Immature natural killer cell (primary cell): ENCODE measurements around the gene DNAJC18. TPM values are rescaled to one million over a fixed set of nuclear protein-coding genes. Genes with fewer than 3 reads are reported as not detected.

Source experiments
- DNase-seq, 3 donors: peaks; one replicate each; pipeline ENCODE4 v3.0.0; 2022; ENCODE audit warnings: mixed read lengths in 1 of 3
- H3K27ac Mint-ChIP-seq, 6 donors: one replicate each; pipeline ENCODE4 v1.8.0; 2020; ENCODE audit warnings: mixed read lengths in 6 of 6, mild to moderate bottlenecking in 5 of 6, inconsistent platforms in 4 of 6, moderate library complexity in 3 of 6
- H3K27me3 Mint-ChIP-seq, 3 donors: one replicate each; pipeline ENCODE4 v1.8.0; 2020 to 2021; ENCODE audit warnings: low read depth in 3 of 3, mild to moderate bottlenecking in 3 of 3, mixed read lengths in 3 of 3, moderate library complexity in 3 of 3, inconsistent platforms in 1 of 3
- H3K36me3 Mint-ChIP-seq, 3 donors: one replicate each; pipeline ENCODE4 v1.8.0; 2020; ENCODE audit warnings: mixed read lengths in 3 of 3, inconsistent platforms in 2 of 3, mild to moderate bottlenecking in 2 of 3
- H3K4me1 Mint-ChIP-seq, 2 donors: one replicate each; pipeline ENCODE4 v1.8.0; 2020; ENCODE audit warnings: inconsistent platforms in 2 of 2, mild to moderate bottlenecking in 2 of 2, mixed read lengths in 2 of 2, moderate library complexity in 1 of 2
- H3K4me3 Mint-ChIP-seq, 5 donors: one replicate each; pipeline ENCODE4 v1.8.0; 2020; ENCODE audit warnings: mild to moderate bottlenecking in 5 of 5, mixed read lengths in 5 of 5, inconsistent platforms in 3 of 5, moderate library complexity in 3 of 5
- H3K9me3 Mint-ChIP-seq, 6 donors: one replicate each; pipeline ENCODE4 v1.8.0; 2020; ENCODE audit warnings: mild to moderate bottlenecking in 6 of 6, mixed read lengths in 6 of 6, inconsistent platforms in 4 of 6, moderate library complexity in 3 of 6
- polyA plus RNA-seq, 3 donors: library from polyadenylated mRNA; unstranded; fragments of 300-500 nt; fragmentation: Illumina TruSeq; gene quantifications; one replicate each; pipeline ENCODE4 v1.2.3, GENCODE V29; 2021

Gene DNAJC18
- polyA plus RNA-seq, 3 donors from 2014 or later, result 3.7 to 4.3 TPM; not detected in 1

DNA sequence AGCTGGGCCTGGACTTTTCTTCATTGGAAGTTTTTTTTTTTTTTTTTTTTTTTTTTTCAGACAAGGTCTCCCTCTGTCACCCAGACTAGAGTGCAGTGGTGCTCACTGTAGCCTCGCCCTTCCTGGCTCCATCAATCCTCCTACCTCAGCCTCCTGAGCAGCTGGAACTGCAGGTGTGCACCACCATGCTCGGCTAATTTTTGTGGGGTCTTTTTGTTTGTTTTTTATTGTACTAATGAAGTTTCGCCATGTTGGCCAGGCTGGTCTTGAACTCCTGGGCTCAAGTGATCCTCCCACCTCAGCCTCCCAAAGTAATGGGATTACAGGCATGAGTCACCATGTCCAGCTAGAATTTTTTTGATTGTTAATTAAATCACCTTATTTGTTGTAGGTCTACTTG, 3.6 kb downstream of the DNAJC18 start:
- Mint-ChIP-seq H3K4me1 (peaks cover 18 to 21% of the 10 kb centered on the region in 2 donors), H3K27ac (no peak overlapping the region), H3K4me3 (no peak overlapping the region), H3K9me3 (no peaks in the 10 kb centered on the region), H3K27me3 (peaks cover 0 to 4% (median 0%) of the 10 kb centered on the region in 3 donors), H3K36me3 (peaks cover 0 to 5% (median 4%) of the 10 kb centered on the region in 3 donors)
- no peak for DNase-seq

DNA sequence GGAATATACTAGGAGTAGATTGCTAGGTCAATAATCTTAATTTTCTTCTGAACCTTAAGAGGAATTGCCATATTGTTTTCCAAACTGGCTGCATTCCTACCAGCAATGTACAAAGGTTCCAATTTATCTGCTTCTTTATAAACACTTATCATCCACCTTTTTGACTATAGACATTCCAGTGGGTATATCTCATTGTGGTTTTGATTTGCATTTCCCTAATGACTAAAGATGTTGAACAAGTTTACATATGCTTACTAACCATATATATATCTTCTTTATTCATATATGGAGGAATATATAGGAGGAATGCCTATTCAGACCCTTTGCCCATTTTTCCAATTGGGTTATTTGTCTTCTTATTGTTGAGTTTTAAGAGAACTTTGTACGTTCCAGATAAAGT, 7.6 kb downstream of the DNAJC18 start:
- no peak for DNase-seq
- H3K4me3 Mint-ChIP-seq, result no peak overlapping the region
- no peaks in the 10 kb centered on the region for H3K9me3 Mint-ChIP-seq
- peaks cover 0 to 19% (median 16%) of the 10 kb centered on the region in 3 donors for H3K36me3 Mint-ChIP-seq
- no peaks in the 10 kb centered on the region for H3K27me3 Mint-ChIP-seq
- no peaks in the 10 kb centered on the region for H3K4me1 Mint-ChIP-seq
- no peak overlapping the region for H3K27ac Mint-ChIP-seq

DNA sequence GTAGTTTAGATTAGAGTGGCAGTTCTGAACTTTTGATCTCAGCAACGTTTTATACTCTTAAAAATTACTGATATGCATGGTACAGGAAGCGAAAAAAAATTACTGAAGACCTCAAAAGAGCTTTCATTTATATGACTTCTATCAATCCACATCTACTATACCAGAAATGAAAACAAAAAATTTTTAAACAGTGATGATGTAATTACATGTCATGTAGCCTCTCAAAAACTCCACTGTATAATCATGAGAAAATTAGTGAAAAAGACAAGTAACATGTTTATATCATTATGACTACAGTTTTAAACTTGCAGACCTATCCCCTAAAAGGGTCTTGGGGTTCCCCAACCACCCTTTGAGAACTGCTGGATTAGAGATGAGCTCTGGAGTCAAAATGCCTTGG, 9.3 kb downstream of the DNAJC18 start:
- no peaks in the 10 kb centered on the region for H3K4me1 Mint-ChIP-seq
- DNase-seq, result no peak
- peaks cover 6 to 26% (median 19%) of the 10 kb centered on the region in 3 donors for H3K36me3 Mint-ChIP-seq
- H3K9me3 Mint-ChIP-seq, result no peaks in the 10 kb centered on the region
- H3K27me3 Mint-ChIP-seq, result no peaks in the 10 kb centered on the region
- H3K4me3 Mint-ChIP-seq, result no peak overlapping the region
- no peak overlapping the region for H3K27ac Mint-ChIP-seq

DNA sequence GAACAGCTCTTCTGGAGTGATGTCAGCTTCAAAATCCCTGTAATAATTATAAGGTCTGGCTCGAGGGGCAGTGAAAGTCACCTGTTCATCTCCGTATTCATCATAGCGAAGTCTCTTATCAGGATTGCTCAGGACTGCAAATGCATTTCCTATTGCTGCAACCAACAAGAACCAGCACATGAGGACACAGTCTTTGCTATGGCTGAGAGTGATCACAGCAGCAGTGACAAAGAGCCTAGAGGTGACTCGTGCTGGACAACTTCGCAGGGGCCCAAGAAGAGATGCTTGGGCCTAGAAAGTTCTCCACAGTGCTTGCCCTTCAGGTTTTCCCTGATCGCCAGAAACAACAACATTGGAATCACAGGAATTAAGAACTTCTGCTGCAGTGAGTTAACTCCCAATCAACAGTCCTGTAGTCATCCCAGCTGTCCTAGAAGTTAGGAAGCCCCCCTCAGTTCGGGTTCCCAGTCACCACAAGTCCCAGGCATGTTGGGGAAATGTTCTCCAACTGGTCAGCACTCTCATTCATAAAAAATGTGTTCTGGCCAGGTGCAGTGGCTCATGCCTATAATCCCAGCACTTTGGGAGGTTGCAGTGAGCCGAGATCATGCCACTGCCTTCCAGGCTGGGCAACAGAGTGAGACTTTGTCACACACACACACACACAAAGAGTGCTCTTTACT, 13.0 kb downstream of the DNAJC18 start:
- Mint-ChIP-seq H3K27me3 (no peaks in the 10 kb centered on the region), H3K9me3 (no peaks in the 10 kb centered on the region), H3K36me3 (peaks cover 12 to 40% (median 31%) of the 10 kb centered on the region in 3 donors), H3K27ac (no peak overlapping the region), H3K4me3 (no peak overlapping the region), H3K4me1 (peaks cover 4 to 7% of the 10 kb centered on the region in 2 donors)
- no peak for DNase-seq

DNA sequence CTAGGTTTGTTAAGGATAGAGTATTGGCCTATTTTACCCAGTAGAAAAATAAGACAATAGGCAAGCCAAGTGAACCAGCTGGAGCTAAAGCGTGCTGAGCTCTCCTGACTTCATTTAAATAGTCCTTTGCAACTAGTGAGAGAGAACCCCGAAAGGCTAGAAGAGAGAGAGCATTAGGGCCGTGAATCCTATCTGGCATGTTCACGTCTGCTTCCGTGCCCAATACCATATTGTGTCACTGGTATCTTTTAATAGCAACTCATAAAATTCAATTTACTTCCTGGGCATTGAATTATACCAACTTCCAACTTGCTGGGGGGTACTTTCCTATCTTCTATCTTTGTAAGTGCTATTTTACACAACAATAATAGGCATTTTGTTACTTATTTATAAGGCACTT, 13.8 kb downstream of the DNAJC18 start:
- no peak overlapping the region for H3K4me3 Mint-ChIP-seq
- no peak for DNase-seq
- H3K27ac Mint-ChIP-seq, result no peak overlapping the region
- peaks cover 4 to 7% of the 10 kb centered on the region in 2 donors for H3K4me1 Mint-ChIP-seq
- peaks cover 12 to 40% (median 27%) of the 10 kb centered on the region in 3 donors for H3K36me3 Mint-ChIP-seq
- no peaks in the 10 kb centered on the region for H3K27me3 Mint-ChIP-seq
- no peaks in the 10 kb centered on the region for H3K9me3 Mint-ChIP-seq

DNA sequence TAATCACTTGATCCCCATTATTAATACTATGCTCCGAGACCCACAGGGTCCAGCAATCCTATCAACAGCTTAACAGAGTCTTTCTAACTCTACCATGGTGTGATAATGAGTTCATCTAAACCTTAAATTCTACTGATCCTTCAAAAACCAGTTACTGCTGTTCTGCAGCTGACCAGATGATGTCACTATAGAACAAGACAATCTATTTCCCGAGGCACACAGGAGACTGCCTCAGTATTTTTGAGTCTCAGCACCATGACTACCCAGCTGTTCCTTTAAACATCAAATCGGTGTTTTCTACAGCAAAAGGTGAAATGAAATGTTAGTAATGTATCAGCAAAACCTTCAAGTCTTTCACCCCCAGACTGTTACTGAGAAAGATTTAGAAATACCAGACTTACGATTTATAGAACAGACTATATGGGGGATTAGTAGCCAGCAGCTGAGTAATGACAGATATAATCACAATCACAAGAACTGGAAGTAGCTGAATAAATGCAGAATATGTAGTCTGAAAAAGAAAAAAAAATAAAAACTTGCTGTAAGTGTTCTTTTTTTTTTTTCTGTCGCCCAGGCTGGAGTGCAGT, 16.9 kb downstream of the DNAJC18 start:
- Mint-ChIP-seq H3K27me3 (no peaks in the 10 kb centered on the region), H3K4me3 (no peak overlapping the region), H3K4me1 (peaks cover 4 to 7% of the 10 kb centered on the region in 2 donors), H3K9me3 (no peaks in the 10 kb centered on the region), H3K27ac (peak overlapping the region in 1 of 6 donors; percentile 77), H3K36me3 (peaks cover 12 to 45% (median 30%) of the 10 kb centered on the region in 3 donors)
- DNase-seq, result peak; percentile 69 to 77 (median 71)

DNA sequence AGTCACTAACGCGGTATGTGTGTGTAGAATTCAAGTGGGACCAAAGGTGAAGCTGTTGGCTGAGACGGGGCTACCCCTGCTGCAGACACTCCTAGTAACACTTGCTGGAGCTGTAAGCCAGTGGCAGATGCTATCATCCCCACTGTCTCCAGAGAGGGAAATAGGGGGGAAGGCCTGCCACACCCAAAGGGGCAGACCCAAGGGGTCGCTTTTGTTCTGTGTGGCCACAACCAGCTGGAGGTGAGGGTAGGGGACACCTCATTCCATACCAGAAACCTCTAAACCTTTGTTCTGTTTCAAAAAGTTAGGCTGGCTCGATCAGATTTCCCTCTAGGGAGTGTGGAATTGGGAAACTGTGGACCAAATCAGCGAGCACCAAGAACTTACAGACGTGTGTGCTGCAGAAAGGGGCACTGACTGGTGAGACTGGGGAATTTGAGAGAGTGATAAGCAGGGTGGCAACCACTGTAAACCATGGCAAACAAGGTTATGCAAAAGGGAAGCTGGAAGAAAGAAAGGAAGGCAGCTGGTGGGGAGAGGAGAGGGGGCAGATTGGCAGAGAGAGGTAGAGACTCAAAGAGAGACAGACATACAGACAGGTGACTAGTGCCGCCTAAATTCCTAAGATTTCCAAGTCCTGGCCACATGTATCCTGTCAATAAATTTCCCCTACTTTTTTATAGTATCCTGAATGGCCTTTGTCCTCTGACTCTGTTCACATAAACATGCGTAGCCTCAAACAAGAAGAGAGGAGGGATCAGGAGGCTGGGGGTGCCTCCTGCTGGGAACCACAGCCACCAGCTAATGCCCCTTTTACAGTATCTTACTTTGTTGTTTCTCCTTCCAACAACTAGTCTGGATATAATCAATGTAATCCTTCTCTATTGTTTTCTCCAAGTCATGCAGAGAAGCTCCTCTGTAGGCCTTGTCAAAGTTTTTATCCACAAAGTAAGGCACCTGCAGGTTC, 19.8 kb downstream of the DNAJC18 start:
- Mint-ChIP-seq H3K36me3 (peaks cover 5 to 31% (median 27%) of the 10 kb centered on the region in 3 donors), H3K4me1 (peaks cover 4 to 7% of the 10 kb centered on the region in 2 donors), H3K9me3 (no peaks in the 10 kb centered on the region), H3K27me3 (no peaks in the 10 kb centered on the region), H3K4me3 (no peak overlapping the region), H3K27ac (peak overlapping the region in 2 of 6 donors; percentile 22 to 58)
- DNase-seq, result no peak

DNA sequence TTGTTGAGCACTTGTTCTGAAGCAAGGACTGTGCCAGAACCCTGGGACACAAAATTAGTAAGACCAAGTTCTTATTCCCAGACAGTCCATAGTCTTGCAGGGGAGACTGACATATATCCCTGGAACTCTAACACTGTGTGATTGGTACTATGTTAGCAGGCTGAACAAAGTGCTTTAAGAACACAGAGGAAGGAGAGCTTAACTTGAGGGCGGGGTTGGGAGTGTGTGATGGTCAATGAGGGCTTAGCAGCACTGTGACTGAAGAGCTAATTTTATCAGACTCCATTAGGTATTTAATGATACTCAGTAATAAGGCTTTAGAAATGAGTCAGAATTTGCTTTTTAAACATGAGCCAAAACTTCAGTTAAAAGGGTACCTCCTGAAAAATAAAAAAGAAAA, 20.5 kb downstream of the DNAJC18 start:
- Mint-ChIP-seq H3K36me3 (peaks cover 5 to 29% (median 21%) of the 10 kb centered on the region in 3 donors), H3K27me3 (no peaks in the 10 kb centered on the region), H3K4me1 (peaks cover 4 to 7% of the 10 kb centered on the region in 2 donors), H3K27ac (no peak overlapping the region), H3K9me3 (no peaks in the 10 kb centered on the region), H3K4me3 (no peak overlapping the region)
- no peak for DNase-seq

DNA sequence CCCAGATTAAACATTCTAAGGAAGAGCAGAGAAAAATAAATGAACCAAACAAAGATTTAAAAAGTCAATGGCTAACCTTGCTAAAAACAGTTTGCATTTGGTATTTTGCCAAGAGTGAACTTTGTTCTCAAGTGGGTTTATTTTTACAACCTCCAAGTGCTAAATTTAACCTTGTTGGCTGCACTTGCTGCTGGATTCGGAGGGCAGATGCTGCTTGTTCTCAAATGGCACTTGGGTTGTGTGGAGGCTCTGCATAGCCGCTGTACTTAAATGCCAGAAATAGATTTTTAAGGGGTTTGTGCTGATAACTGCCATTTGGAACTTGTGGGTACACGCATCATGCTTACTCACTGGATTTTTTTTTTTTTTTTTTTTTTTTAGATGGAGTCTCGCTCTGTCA, 22.1 kb downstream of the DNAJC18 start:
- Mint-ChIP-seq H3K36me3 (peaks cover 2 to 28% (median 19%) of the 10 kb centered on the region in 3 donors), H3K27me3 (no peaks in the 10 kb centered on the region), H3K9me3 (no peaks in the 10 kb centered on the region), H3K4me3 (no peak overlapping the region), H3K27ac (no peak overlapping the region), H3K4me1 (peaks cover under 1 to 3% of the 10 kb centered on the region in 2 donors)
- no peak for DNase-seq

DNA sequence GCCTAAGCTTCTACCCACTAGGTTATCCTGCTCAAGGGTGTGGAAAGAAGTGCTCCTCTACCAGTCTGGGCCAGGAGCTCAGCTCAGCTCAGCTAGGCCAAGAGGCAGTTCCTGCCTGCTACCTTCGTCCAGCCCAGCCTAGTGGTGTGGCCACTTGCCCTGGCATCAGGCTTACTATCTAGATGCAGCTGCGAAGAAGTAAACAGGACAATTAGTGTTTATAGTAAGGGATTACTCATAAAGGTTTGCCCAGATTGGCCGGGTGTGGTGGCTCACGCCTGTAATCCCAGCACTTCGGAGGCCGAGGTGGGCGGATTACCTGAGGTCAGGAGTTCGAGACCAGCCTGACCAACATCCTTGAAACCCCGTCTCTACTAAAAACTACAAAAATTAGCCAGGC, 22.7 kb downstream of the DNAJC18 start:
- Mint-ChIP-seq H3K36me3 (peaks cover 0 to 26% (median 17%) of the 10 kb centered on the region in 3 donors), H3K27me3 (no peaks in the 10 kb centered on the region), H3K9me3 (no peaks in the 10 kb centered on the region), H3K27ac (no peak overlapping the region), H3K4me3 (no peak overlapping the region), H3K4me1 (no peaks in the 10 kb centered on the region)
- DNase-seq, result no peak

DNA sequence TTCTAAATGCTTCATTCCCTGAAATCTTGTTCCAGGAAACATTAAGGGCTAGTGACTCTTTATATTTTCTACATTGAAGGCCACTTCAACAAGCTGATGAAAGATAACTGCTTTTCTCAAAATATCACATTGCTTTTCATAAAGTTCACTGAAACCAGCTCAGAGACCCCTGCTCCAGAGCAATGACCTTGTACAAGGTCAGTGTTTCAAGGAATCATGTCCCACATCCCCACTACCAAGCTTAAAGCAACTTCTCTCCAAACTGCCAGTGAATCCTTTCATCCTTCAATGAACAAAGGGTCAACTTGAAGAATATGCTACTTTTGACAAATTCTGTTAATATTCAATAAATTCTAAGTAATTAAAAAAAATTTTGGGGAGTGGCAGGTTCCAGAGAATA, 23.5 kb downstream of the DNAJC18 start:
- Mint-ChIP-seq H3K36me3 (peaks cover 0 to 26% (median 17%) of the 10 kb centered on the region in 3 donors), H3K27ac (no peak overlapping the region), H3K9me3 (no peaks in the 10 kb centered on the region), H3K4me1 (no peaks in the 10 kb centered on the region), H3K4me3 (no peak overlapping the region), H3K27me3 (no peaks in the 10 kb centered on the region)
- DNase-seq, result no peak

DNA sequence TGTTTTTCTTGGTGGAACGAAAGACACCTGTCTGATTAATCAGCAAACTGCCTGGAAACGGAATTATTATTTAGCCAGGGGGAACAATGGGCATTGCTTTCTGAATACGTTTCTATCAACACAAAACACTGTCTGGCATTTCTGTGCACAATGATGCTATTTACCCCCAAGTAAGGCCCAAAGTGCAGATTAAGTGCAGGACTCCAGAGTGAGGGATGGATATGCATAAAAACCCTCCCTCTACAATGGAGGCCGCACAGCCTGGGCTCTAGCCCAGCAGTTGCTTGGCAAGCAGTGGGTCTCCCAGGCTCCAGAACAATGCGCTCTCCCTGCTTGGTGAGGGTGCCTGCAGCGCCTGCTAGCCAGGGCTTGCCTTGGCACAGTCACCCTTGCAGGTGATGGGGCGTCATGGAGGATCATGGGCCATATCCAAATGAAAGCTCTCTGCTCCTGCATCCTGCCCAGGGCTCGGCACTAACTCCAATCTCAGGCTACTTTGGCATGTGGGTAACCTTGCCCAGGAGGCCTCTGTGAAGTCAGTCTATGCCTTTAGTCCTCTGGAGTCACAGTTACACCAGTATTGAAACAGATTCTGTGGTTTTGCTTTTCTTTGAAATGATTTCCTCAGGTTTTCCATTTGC, 24.0 kb downstream of the DNAJC18 start:
- Mint-ChIP-seq H3K36me3 (peaks cover 0 to 26% (median 17%) of the 10 kb centered on the region in 3 donors), H3K9me3 (no peaks in the 10 kb centered on the region), H3K4me3 (no peak overlapping the region), H3K27me3 (no peaks in the 10 kb centered on the region), H3K4me1 (no peaks in the 10 kb centered on the region), H3K27ac (no peak overlapping the region)
- no peak for DNase-seq

DNA sequence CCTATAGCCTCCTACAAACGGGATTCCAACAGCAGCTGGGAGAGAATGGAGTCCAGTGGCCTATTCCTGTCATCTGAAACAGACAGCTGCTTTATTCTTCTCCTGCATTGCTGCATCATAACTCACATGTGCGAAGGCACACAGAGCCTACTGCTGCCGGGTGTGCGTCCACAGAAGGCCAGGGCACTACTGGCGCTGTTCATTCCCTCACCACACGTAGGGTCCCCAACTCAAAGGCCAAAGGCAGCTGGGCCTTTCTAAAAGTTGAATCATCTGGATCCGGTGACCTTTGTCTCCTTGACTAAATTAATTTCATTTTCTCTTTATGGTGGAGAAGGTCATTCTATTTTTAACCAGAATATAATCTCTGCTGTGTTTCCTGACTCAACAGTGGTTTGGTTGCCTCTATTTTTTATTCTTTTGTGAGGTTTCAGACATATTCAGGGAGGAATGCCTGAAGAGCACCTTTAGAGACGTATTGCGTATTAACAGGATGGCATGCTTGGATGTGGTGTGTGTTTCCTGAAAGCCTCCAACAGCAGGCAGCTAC, 24.7 kb downstream of the DNAJC18 start:
- Mint-ChIP-seq H3K27me3 (no peaks in the 10 kb centered on the region), H3K9me3 (no peaks in the 10 kb centered on the region), H3K36me3 (peaks cover 0 to 23% (median 17%) of the 10 kb centered on the region in 3 donors), H3K27ac (no peak overlapping the region), H3K4me3 (no peak overlapping the region), H3K4me1 (no peaks in the 10 kb centered on the region)
- no peak for DNase-seq
